Measurements from ENCODE around the gene SOD1. TPM values are rescaled to one million over a fixed set of nuclear protein-coding genes. Genes with fewer than 3 reads are reported as not detected.

SOD1 gene
- total RNA-seq, 2 donors from 2014 or later = 320 to 322 TPM

- no peaks in the 10 kb centered on the region for H3K4me1 ChIP-seq
- intact Hi-C loops (cut with DNase I) = no loop called here
- no peak overlapping the region for H3K4me3 ChIP-seq
Observed at GRCh38 chr21:31670070-31670469, 10.6 kb downstream of the SOD1 start.

GRCh38 chr21:31671146-31671716 lies 11.7 kb downstream of the SOD1 start:
- Histone ChIP-seq H3K4me1 (peaks cover 3% of the 10 kb centered on the region), H3K27ac (no peak overlapping the region), H3K4me3 (no peak overlapping the region), H3K9ac (ENCODE audit: low read depth in 2 of 2, low read length in 2 of 2) (no peak overlapping the region), H3K36me3 (peaks cover 9% of the 10 kb centered on the region), H3K27me3 (no peaks in the 10 kb centered on the region), H3K9me3 (no peaks in the 10 kb centered on the region)
- intact Hi-C loops (cut with DNase I) = no loop called here
- TF ChIP-seq CTCF (IDR thresholded peaks at IDR 0.05) = no peak
- no peak for DNase-seq

More at GRCh38 chr21:31670070-31670469, 10.6 kb downstream of the SOD1 start:
- Histone ChIP-seq H3K27ac (no peak overlapping the region), H3K9me3 (no peaks in the 10 kb centered on the region), H3K36me3 (peaks cover 9% of the 10 kb centered on the region), H3K27me3 (no peaks in the 10 kb centered on the region), H3K9ac (ENCODE audit: low read depth in 2 of 2, low read length in 2 of 2) (no peak overlapping the region)
- DNase-seq = no peak
- TF ChIP-seq CTCF (IDR thresholded peaks at IDR 0.05) = no peak

GRCh38 chr21:31671931-31672330 lies 12.4 kb downstream of the SOD1 start:
- DNase-seq = no peak
- intact Hi-C loops (cut with DNase I) = no loop called here
- TF ChIP-seq CTCF (IDR thresholded peaks at IDR 0.05) = no peak
- H3K4me3 ChIP-seq = no peak overlapping the region
- H3K27me3 ChIP-seq = no peaks in the 10 kb centered on the region
- no peak overlapping the region for H3K27ac ChIP-seq
- H3K9ac ChIP-seq (ENCODE audit: low read depth in 2 of 2, low read length in 2 of 2) = no peak overlapping the region
- H3K36me3 ChIP-seq = peaks cover 9% of the 10 kb centered on the region
- H3K4me1 ChIP-seq = peaks cover 3% of the 10 kb centered on the region
- no peaks in the 10 kb centered on the region for H3K9me3 ChIP-seq

- Histone ChIP-seq H3K4me3 (no peak overlapping the region), H3K9ac (ENCODE audit: low read depth in 2 of 2, low read length in 2 of 2) (no peak overlapping the region), H3K27me3 (no peaks in the 10 kb centered on the region), H3K9me3 (no peaks in the 10 kb centered on the region), H3K27ac (no peak overlapping the region), H3K36me3 (peaks cover under 1% of the 10 kb centered on the region), H3K4me1 (peaks cover 3% of the 10 kb centered on the region)
- TF ChIP-seq CTCF (IDR thresholded peaks at IDR 0.05) = no peak
- intact Hi-C loops (cut with DNase I) = no loop called here
- no peak for DNase-seq
Observed at GRCh38 chr21:31673321-31673912, 13.9 kb downstream of the SOD1 start.

- TF ChIP-seq CTCF (IDR thresholded peaks at IDR 0.05) = no peak
- H3K27ac ChIP-seq = no peak overlapping the region
- intact Hi-C loops (cut with DNase I) = no loop called here
Observed at GRCh38 chr21:31675318-31675717, 15.8 kb downstream of the SOD1 start.

More at GRCh38 chr21:31675318-31675717, 15.8 kb downstream of the SOD1 start:
- Histone ChIP-seq H3K36me3 (no peaks in the 10 kb centered on the region), H3K4me3 (no peak overlapping the region), H3K27me3 (no peaks in the 10 kb centered on the region), H3K9me3 (no peaks in the 10 kb centered on the region), H3K9ac (ENCODE audit: low read depth in 2 of 2, low read length in 2 of 2) (no peak overlapping the region), H3K4me1 (peaks cover 3% of the 10 kb centered on the region)
- DNase-seq = no peak

All from colonic mucosa (tissue), 4 donors.